Tibial nerve (tissue), 4 donors: Measurements from ENCODE around the gene CYP2C9. TPM values are rescaled to one million over a fixed set of nuclear protein-coding genes. Genes with fewer than 3 reads are reported as not detected.

Source experiments
- DNase-seq, 2 donors: peaks; one replicate each; pipeline ENCODE4 v3.0.0-alpha.2; 2019; ENCODE audit warnings: low spot score in 2 of 2
- H3K27ac ChIP-seq, 4 donors: fragments of 200-600 bp; sonication (generic) in 3 of 4; one replicate each; pipeline ENCODE4 v1.5.1; 2017 to 2019; ENCODE audit warnings: mild to moderate bottlenecking in 1 of 4
- H3K27me3 ChIP-seq, 2 donors: fragments of 200-600 bp; sonication (generic) in 1 of 2; one replicate each; pipeline versions ENCODE4 v1.5.1 to v1.6.0; 2017 to 2019
- H3K36me3 ChIP-seq, 3 donors: fragments of 200-600 bp; sonication (generic); one replicate each; pipeline ENCODE4 v1.5.1; 2018 to 2019
- H3K4me1 ChIP-seq, 4 donors: fragments of 200-600 bp; sonication (generic) in 3 of 4; one replicate each; pipeline ENCODE4 v1.5.1; 2017 to 2019
- H3K4me3 ChIP-seq, 4 donors: fragments of 200-600 bp; sonication (generic) in 3 of 4; one replicate each; pipeline ENCODE4 v1.5.1; 2017 to 2019; ENCODE audit warnings: mild to moderate bottlenecking in 1 of 4, moderate library complexity in 1 of 4
- H3K9me3 ChIP-seq, 4 donors: fragments of 200-600 bp; sonication (generic) in 3 of 4; one replicate each; pipeline ENCODE4 v1.5.1; 2017 to 2019
- EP300 ChIP-seq, 2 donors: sonication (generic); formaldehyde crosslinking; IDR thresholded peaks; one replicate each; pipeline ENCODE4 v1.6.1; 2017; ENCODE audit warnings: antibody characterized with exemption in 2 of 2, mild to moderate bottlenecking in 1 of 2
- POLR2A ChIP-seq, 2 donors: fragments of 450-650 bp; IDR thresholded peaks; one replicate each; pipeline ENCODE4 v1.6.1; 2017; ENCODE audit warnings: antibody characterized with exemption in 2 of 2, mild to moderate bottlenecking in 2 of 2, moderate library complexity in 2 of 2
- WGBS, 2 donors: methylation state at CpG; one replicate each; pipeline ENCODE4 v1.1.5; 2018; 5-methylcytosine and 5-hydroxymethylcytosine counted together
- total RNA-seq, 4 donors: library from RNA; depleted of rRNA; stranded (reverse); fragments of >200 nt; gene quantifications; one replicate each; pipeline ENCODE4 v1.1.0, GENCODE V29; 2016
- TF ChIP-seq, protein P1 (sequence below), 5 experiments: fragments of 200-600 bp in 3 of 5; fragments of 450-650 bp in 2 of 5; sonication (generic) in 3 of 5; IDR thresholded peaks; one replicate each; pipeline ENCODE4 v1.5.1; 2016 to 2019; ENCODE audit warnings: antibody characterized with exemption in 5 of 5, mild to moderate bottlenecking in 3 of 5, moderate library complexity in 2 of 5

Gene CYP2C9
- total RNA-seq, 4 donors from 2014 or later, result not detected

DNA sequence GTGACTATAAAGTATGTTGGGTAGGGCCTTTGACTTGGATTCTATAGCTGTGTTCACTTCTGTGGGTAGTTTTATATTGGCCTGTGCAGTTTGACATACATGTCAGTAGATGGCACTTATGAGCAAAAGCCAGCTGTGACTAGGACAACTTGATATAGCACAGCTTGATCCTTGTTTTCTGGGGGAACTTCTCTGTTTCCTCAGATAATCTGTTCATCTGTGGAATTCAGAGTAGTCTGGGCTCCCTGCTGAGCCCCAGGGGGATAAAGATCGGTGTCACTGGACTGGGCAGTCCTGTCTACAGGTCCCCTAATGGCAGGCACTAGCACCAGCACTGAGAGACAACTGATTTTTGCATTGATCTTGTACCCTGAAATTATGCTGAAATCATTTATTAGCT is 25.4 kb downstream of the CYP2C9 start:
- no peak overlapping the region for H3K27ac ChIP-seq
- H3K36me3 ChIP-seq, result no peaks in the 10 kb centered on the region
- no peak overlapping the region for H3K4me3 ChIP-seq
- DNase-seq, result no peak
- TF ChIP-seq EP300 (IDR thresholded peaks at IDR 0.05) (no peak), POLR2A (IDR thresholded peaks at IDR 0.05) (no peak)
- TF ChIP-seq, protein P1, sequence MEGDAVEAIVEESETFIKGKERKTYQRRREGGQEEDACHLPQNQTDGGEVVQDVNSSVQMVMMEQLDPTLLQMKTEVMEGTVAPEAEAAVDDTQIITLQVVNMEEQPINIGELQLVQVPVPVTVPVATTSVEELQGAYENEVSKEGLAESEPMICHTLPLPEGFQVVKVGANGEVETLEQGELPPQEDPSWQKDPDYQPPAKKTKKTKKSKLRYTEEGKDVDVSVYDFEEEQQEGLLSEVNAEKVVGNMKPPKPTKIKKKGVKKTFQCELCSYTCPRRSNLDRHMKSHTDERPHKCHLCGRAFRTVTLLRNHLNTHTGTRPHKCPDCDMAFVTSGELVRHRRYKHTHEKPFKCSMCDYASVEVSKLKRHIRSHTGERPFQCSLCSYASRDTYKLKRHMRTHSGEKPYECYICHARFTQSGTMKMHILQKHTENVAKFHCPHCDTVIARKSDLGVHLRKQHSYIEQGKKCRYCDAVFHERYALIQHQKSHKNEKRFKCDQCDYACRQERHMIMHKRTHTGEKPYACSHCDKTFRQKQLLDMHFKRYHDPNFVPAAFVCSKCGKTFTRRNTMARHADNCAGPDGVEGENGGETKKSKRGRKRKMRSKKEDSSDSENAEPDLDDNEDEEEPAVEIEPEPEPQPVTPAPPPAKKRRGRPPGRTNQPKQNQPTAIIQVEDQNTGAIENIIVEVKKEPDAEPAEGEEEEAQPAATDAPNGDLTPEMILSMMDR (IDR thresholded peaks at IDR 0.05), result peak in 4 of 5 experiments; percentile 12 to 29 (median 18)
- WGBS, 2 donors, result 0% methylated on average over 1 of the region's 1 CpG
- H3K27me3 ChIP-seq, result no peaks in the 10 kb centered on the region
- H3K4me1 ChIP-seq, result no peaks in the 10 kb centered on the region
- peaks cover 0 to 9% (median 0%) of the 10 kb centered on the region in 4 donors for H3K9me3 ChIP-seq

DNA sequence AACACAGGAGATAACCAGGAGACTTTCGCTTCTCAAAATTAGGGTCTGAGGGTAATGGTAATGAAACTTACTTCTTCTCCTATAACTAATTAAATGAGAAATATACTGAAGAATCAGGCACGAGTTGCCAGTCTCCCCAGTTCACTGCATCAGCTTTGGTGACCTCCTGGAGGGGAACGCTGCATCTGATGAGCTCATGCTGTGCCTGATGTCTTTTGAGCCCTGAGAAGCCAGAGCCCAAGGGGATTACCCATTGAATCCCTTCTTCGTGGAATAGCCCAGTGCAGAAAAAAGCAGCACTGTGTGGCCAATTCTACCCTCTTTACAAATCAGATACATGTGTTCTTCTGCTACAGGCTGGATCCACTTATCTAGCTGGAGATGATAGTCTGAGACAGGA is 45.1 kb downstream of the CYP2C9 start:
- DNase-seq, result no peak
- Histone ChIP-seq H3K9me3 (no peaks in the 10 kb centered on the region), H3K4me3 (no peak overlapping the region), H3K27ac (no peak overlapping the region), H3K4me1 (no peaks in the 10 kb centered on the region), H3K27me3 (no peaks in the 10 kb centered on the region), H3K36me3 (no peaks in the 10 kb centered on the region)
- no peak for TF ChIP-seq EP300 (IDR thresholded peaks at IDR 0.05)
- TF ChIP-seq, protein P1 (IDR thresholded peaks at IDR 0.05), result no peak
- TF ChIP-seq POLR2A (IDR thresholded peaks at IDR 0.05), result no peak
- WGBS, 2 donors, result 37 to 47% methylated on average over 4 of the region's 4 CpGs

DNA sequence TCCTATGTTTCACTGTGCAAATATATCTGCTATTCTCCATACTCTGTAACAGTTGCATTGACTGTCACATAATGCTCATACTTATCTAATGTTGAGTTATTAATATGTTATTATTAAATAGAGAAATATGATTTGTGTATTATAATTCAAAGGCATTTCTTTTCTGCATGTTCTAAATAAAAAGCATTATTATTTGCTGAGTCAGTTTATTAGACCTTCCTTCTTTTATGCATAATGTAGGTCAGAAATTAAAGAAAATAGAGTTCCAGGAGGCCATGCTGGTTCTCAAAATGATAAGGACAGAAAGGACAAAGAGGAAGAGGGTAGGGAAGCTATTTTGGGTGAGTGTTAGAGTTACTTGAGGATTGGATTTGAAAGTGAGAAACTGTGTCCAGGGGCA is 50.7 kb downstream of the CYP2C9 start:
- Histone ChIP-seq H3K4me3 (no peak overlapping the region), H3K27me3 (no peaks in the 10 kb centered on the region), H3K9me3 (peaks cover 0 to 16% (median 4%) of the 10 kb centered on the region in 4 donors), H3K27ac (no peak overlapping the region), H3K4me1 (no peaks in the 10 kb centered on the region), H3K36me3 (no peaks in the 10 kb centered on the region)
- TF ChIP-seq POLR2A (IDR thresholded peaks at IDR 0.05), result no peak
- TF ChIP-seq EP300 (IDR thresholded peaks at IDR 0.05), result no peak
- TF ChIP-seq, protein P1 (IDR thresholded peaks at IDR 0.05), result no peak
- no peak for DNase-seq

DNA sequence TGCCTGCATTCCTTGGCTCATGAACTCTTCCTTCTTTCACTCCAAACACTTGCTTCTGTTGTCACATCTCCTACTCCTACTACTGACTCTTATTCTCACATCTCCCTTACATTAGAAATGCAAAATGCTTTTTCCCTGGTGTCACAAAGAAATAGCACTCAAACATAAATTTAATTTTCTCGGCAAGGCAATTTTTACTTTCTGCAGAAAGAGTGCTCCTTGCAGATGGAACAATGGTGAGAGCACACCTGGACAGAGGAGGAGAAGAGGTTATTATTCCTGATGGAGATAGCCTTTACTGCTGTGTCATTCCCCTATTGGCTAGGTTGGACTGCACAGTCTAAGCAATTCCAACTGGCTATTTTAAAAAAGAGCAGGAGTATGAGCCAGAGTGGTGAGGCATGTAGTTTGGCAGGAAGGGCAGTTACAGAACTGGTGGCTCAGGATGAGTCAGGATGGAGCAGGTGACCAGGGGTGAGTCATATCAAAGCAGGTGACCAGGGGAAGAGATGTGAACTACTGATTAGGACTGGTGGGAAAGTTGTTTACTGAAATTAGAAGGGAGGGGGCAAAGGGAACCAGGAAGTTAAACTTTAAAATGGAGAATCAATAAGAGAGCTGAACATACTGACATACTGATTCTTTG is 52.9 kb downstream of the CYP2C9 start:
- WGBS, 2 donors, result 93 to 94% methylated on average over 1 of the region's 1 CpG

DNA sequence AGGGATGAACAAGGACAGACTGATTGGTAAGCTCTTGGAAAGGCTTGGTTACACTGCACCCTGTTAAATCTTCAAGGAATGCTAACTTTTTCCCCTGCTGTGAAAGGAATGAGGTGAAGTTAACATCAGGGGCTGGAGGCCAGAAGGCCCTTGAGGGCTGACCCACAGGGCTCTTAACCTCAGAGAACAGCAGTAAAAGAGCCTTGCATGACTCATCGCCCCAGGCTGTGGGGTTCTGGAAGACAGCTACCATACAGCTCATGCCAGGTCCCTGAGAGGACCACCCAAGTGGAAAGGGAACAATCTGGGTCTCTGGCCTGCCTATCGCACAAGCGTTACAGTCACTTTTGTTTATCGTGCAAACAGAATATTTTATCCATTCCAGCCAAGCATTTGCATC is 54.4 kb downstream of the CYP2C9 start:
- H3K4me3 ChIP-seq, result no peak overlapping the region
- no peak overlapping the region for H3K27ac ChIP-seq
- H3K36me3 ChIP-seq, result no peaks in the 10 kb centered on the region
- TF ChIP-seq POLR2A (IDR thresholded peaks at IDR 0.05) (no peak), EP300 (IDR thresholded peaks at IDR 0.05) (no peak)
- TF ChIP-seq, protein P1 (IDR thresholded peaks at IDR 0.05), result no peak
- H3K4me1 ChIP-seq, result no peaks in the 10 kb centered on the region
- 52 to 62% methylated on average over 4 of the region's 4 CpGs for WGBS, 2 donors
- H3K9me3 ChIP-seq, result peaks cover 0 to 16% (median 4%) of the 10 kb centered on the region in 4 donors
- peak in 1 of 2 donors; percentile 12 for DNase-seq
- H3K27me3 ChIP-seq, result no peaks in the 10 kb centered on the region

More for the DNA sequence above, 52.9 kb downstream of the CYP2C9 start:
- Histone ChIP-seq H3K36me3 (no peaks in the 10 kb centered on the region), H3K4me3 (no peak overlapping the region), H3K27ac (no peak overlapping the region), H3K27me3 (no peaks in the 10 kb centered on the region), H3K4me1 (no peaks in the 10 kb centered on the region), H3K9me3 (peaks cover 0 to 16% (median 4%) of the 10 kb centered on the region in 4 donors)
- no peak for DNase-seq
- TF ChIP-seq, protein P1 (IDR thresholded peaks at IDR 0.05), result no peak
- TF ChIP-seq POLR2A (IDR thresholded peaks at IDR 0.05) (no peak), EP300 (IDR thresholded peaks at IDR 0.05) (no peak)
